GM23338 (cell line): ENCODE measurements around the gene METTL2B. TPM values are rescaled to one million over a fixed set of nuclear protein-coding genes. Genes with fewer than 3 reads are reported as not detected.
A peak's percentile ranks its signal among the peaks of the same experiment; 100 is the strongest.

Experiments
- ATAC-seq: fragments of 200-7000 bp; cut with Tn5 transposase; 3 replicates; pipeline ENCODE4 v1.9.1; 2020
- DNase-seq: peaks from one replicate; pipeline ENCODE4 v3.0.0-alpha.2; 2015; ENCODE audit warnings: low spot score
- H2AFZ ChIP-seq: fragments of 200-600 bp; sonication (generic); 2 replicates; pipeline ENCODE4 v1.8.0; 2016; ENCODE audit warnings: antibody characterized with exemption, mild to moderate bottlenecking, moderate library complexity
- H3F3A ChIP-seq: fragments of 200-600 bp; sonication (generic); replicated peaks from 2 replicates; pipeline ENCODE4 v1.8.0; 2017; ENCODE audit warnings: antibody characterized with exemption, mixed run types, low read depth
- H3K27ac ChIP-seq: fragments of 200-600 bp; sonication (generic); 2 replicates; pipeline ENCODE4 v1.6.1; 2016; ENCODE audit warnings: low read depth
- H3K27me3 ChIP-seq: fragments of 200-600 bp; sonication (generic); 2 replicates; pipeline ENCODE4 v1.8.0; 2016; ENCODE audit warnings: mild to moderate bottlenecking, mixed run types, moderate library complexity; ENCODE audit not compliant: insufficient read depth
- H3K36me3 ChIP-seq: fragments of 200-600 bp; sonication (generic); 2 replicates; pipeline ENCODE4 v1.8.0; 2016; ENCODE audit warnings: mild to moderate bottlenecking; ENCODE audit not compliant: insufficient read depth
- H3K4me1 ChIP-seq: fragments of 200-600 bp; sonication (generic); 2 replicates; pipeline ENCODE4 v1.8.0; 2016; ENCODE audit warnings: mild to moderate bottlenecking, moderate library complexity; ENCODE audit not compliant: insufficient read depth
- H3K4me2 ChIP-seq: fragments of 200-600 bp; sonication (generic); 2 replicates; pipeline ENCODE4 v1.7.1; 2017; ENCODE audit warnings: mixed run types
- H3K4me3 ChIP-seq: fragments of 200-600 bp; sonication (generic); 2 replicates; pipeline ENCODE4 v1.6.1; 2016; ENCODE audit warnings: mixed run types
- H3K79me2 ChIP-seq: fragments of 200-600 bp; sonication (generic); replicated peaks from 2 replicates; pipeline ENCODE4 v1.8.0; 2017; ENCODE audit warnings: mild to moderate bottlenecking; ENCODE audit not compliant: insufficient read depth
- H3K9me2 ChIP-seq: fragments of 200-600 bp; sonication (generic); 2 replicates; pipeline ENCODE4 v1.8.0; 2017; ENCODE audit not compliant: insufficient read depth
- H4K20me1 ChIP-seq: fragments of 200-600 bp; sonication (generic); replicated peaks from 2 replicates; pipeline ENCODE4 v1.8.0; 2017; ENCODE audit warnings: mild to moderate bottlenecking; ENCODE audit not compliant: insufficient read depth
- H3K27ac Mint-ChIP-seq: 2 replicates; pipeline ENCODE4 v1.8.0; 2020; ENCODE audit warnings: inconsistent platforms, mild to moderate bottlenecking, moderate library complexity, mixed read lengths
- H3K27me3 Mint-ChIP-seq: 3 replicates; pipeline ENCODE4 v1.8.0; 2022; ENCODE audit warnings: low read depth, mild to moderate bottlenecking, moderate library complexity, mixed read lengths, inconsistent platforms; ENCODE audit not compliant: insufficient read depth, poor library complexity
- H3K36me3 Mint-ChIP-seq: 3 replicates; pipeline ENCODE4 v1.8.0; 2021; ENCODE audit warnings: low read depth, mild to moderate bottlenecking, inconsistent platforms, moderate library complexity, mixed read lengths
- H3K4me1 Mint-ChIP-seq: 3 replicates; pipeline ENCODE4 v1.8.0; 2020; ENCODE audit warnings: mild to moderate bottlenecking, inconsistent platforms, mixed read lengths
- H3K4me3 Mint-ChIP-seq: 3 replicates; pipeline ENCODE4 v1.8.0; 2021; ENCODE audit warnings: moderate library complexity, mild to moderate bottlenecking, inconsistent platforms, mixed read lengths
- H3K9me3 Mint-ChIP-seq: 3 replicates; pipeline ENCODE4 v1.8.0; 2020; ENCODE audit warnings: moderate library complexity, mild to moderate bottlenecking, inconsistent platforms, mixed read lengths
- CTCF ChIP-seq, 2 experiments: fragments of 200-600 bp in 1 of 2; sonication (generic) in 1 of 2; conservative IDR thresholded peaks; 2 replicates each; pipeline versions ENCODE4 v1.5.1 to v1.6.1; 2016 to 2017; ENCODE audit warnings: antibody characterized with exemption in 2 of 2, low read depth in 2 of 2, mild to moderate bottlenecking in 2 of 2, moderate library complexity in 1 of 2
- REST ChIP-seq: IDR thresholded peaks from one replicate; pipeline ENCODE4 v1.6.1; 2018; ENCODE audit warnings: antibody characterized with exemption; ENCODE audit not compliant: unreplicated experiment
- polyA plus RNA-seq: library from polyadenylated mRNA; unstranded; fragments of >200 nt; fragmentation: Nextera tagmentation; extraction: Ambion mirVana; gene quantifications from 2 replicates; pipeline ENCODE4 v1.2.1, GENCODE V29; 2016
- total RNA-seq: library from RNA; depleted of rRNA; stranded (reverse); fragments of >200 nt; shearing (Covaris generic); gene quantifications from 2 replicates; pipeline ENCODE4 v1.2.3, GENCODE V29; 2014

The METTL2B gene
- total and polyA plus RNA-seq, 2 experiments from 2014 or later: 21.2 to 48.3 TPM

GRCh38 chr7:128430207-128430606 lies 46.3 kb upstream of the METTL2B start:
- H3K4me3 Mint-ChIP-seq: no peak overlapping the region
- no peaks in the 10 kb centered on the region for H3K9me3 Mint-ChIP-seq

More at GRCh38 chr7:128430207-128430606, 46.3 kb upstream of the METTL2B start:
- H4K20me1 ChIP-seq: no peaks in the 10 kb centered on the region
- no peaks in the 10 kb centered on the region for H3K9me2 ChIP-seq
- H3K79me2 ChIP-seq: no peaks in the 10 kb centered on the region
- H3K4me1 ChIP-seq: peaks cover 12% of the 10 kb centered on the region; the same call in 1 of the 2 replicates
- Mint-ChIP-seq H3K4me1 (peaks cover 18% of the 10 kb centered on the region), H3K36me3 (no peaks in the 10 kb centered on the region), H3K27me3 (peaks cover 3% of the 10 kb centered on the region), H3K27ac (no peak overlapping the region)
- H3K27ac ChIP-seq: no peak overlapping the region
- H3F3A ChIP-seq: no peaks in the 10 kb centered on the region
- H3K27me3 ChIP-seq: no peaks in the 10 kb centered on the region
- TF ChIP-seq REST (no peak), CTCF (conservative IDR thresholded peaks at IDR 0.05; ENCODE audit: low read depth in 2 of 2) (peak in 1 of 2 experiments; percentile 42; a peak in 2 of 4 replicates)
- no peak overlapping the region for H3K4me2 ChIP-seq
- no peaks in the 10 kb centered on the region for H3K36me3 ChIP-seq
- H2AFZ ChIP-seq: no peak overlapping the region
- ATAC-seq (no peak), DNase-seq (no peak)
- no peak overlapping the region for H3K4me3 ChIP-seq
